ENCODE measurements around the gene SH3RF3. TPM values are rescaled to one million over a fixed set of nuclear protein-coding genes. Genes with fewer than 3 reads are reported as not detected.

SH3RF3 gene
- total RNA-seq, 1 experiment from 2014 or later, result 1.0 TPM

GRCh38 chr2:109370399-109371035 lies 241.5 kb downstream of the SH3RF3 start:
- no peaks in the 10 kb centered on the region for H3K27me3 Mint-ChIP-seq (ENCODE audit: low read depth)
- CTCF ChIA-PET, result interaction anchor here (1.3 kb wide), 1 partner anchor 140 kb away, joined by 4 read pairs; no protein-coding TSS in a partner anchor
- POLR2A ChIA-PET, result no interaction called here
- no peak for ATAC-seq
- H3K4me3 Mint-ChIP-seq, result no peak overlapping the region
- H3K9me3 Mint-ChIP-seq, result no peaks in the 10 kb centered on the region
- no peak overlapping the region for H3K27ac Mint-ChIP-seq
- no peaks in the 10 kb centered on the region for H3K36me3 Mint-ChIP-seq
- no peak for TF ChIP-seq CBFB (CRISPR knock-in tag; IDR thresholded peaks at IDR 0.05; ENCODE audit: low read depth)
- no peak for TF ChIP-seq MYBL2 (CRISPR knock-in tag; IDR thresholded peaks at IDR 0.05)
- no peak for TF ChIP-seq CREM (CRISPR knock-in tag; IDR thresholded peaks at IDR 0.05)
- DNase-seq (ENCODE audit: low spot score), result no peak
- H3K4me1 Mint-ChIP-seq, result no peaks in the 10 kb centered on the region

GRCh38 chr2:109371481-109372170 lies 242.6 kb downstream of the SH3RF3 start:
- ChIA-PET CTCF (interaction anchor here (1.4 kb wide), 1 partner anchor 138 kb away, joined by 3 read pairs; no protein-coding TSS in a partner anchor), POLR2A (interaction anchor here (0.5 kb wide), 1 partner anchor 120 kb away, joined by 6 read pairs; no protein-coding TSS in a partner anchor)
- no peaks in the 10 kb centered on the region for H3K36me3 Mint-ChIP-seq
- no peak overlapping the region for H3K27ac Mint-ChIP-seq
- H3K27me3 Mint-ChIP-seq (ENCODE audit: low read depth), result no peaks in the 10 kb centered on the region
- no peak overlapping the region for H3K4me3 Mint-ChIP-seq
- H3K4me1 Mint-ChIP-seq, result no peaks in the 10 kb centered on the region
- ATAC-seq (no peak), DNase-seq (ENCODE audit: low spot score) (no peak)
- H3K9me3 Mint-ChIP-seq, result no peaks in the 10 kb centered on the region
- TF ChIP-seq ETV6 (CRISPR knock-in tag; IDR thresholded peaks at IDR 0.05), result no peak
- no peak for TF ChIP-seq MXD4 (CRISPR knock-in tag; IDR thresholded peaks at IDR 0.05; ENCODE audit: borderline replicate concordance)
- no peak for TF ChIP-seq NFE2L1 (CRISPR knock-in tag; IDR thresholded peaks at IDR 0.05)
- no peak for TF ChIP-seq ATF1 (CRISPR knock-in tag; IDR thresholded peaks at IDR 0.05)
- TF ChIP-seq FOXK1 (CRISPR knock-in tag; IDR thresholded peaks at IDR 0.05), result no peak
- no peak for TF ChIP-seq E2F4 (CRISPR knock-in tag; IDR thresholded peaks at IDR 0.05; ENCODE audit: borderline replicate concordance, low read depth)
- no peak for TF ChIP-seq HMGA2 (CRISPR knock-in tag; IDR thresholded peaks at IDR 0.05)
- no peak for TF ChIP-seq TCF7 (CRISPR knock-in tag; IDR thresholded peaks at IDR 0.05; ENCODE audit: low read depth)
- no peak for TF ChIP-seq NR3C1 (CRISPR knock-in tag; conservative IDR thresholded peaks at IDR 0.05; ENCODE audit: low read depth)
- no peak for TF ChIP-seq SMAD4 (CRISPR knock-in tag; IDR thresholded peaks at IDR 0.05)
- no peak for TF ChIP-seq FOXJ3 (CRISPR knock-in tag; IDR thresholded peaks at IDR 0.05; ENCODE audit: borderline replicate concordance)
- TF ChIP-seq MYBL2 (CRISPR knock-in tag; IDR thresholded peaks at IDR 0.05), result no peak
- no peak for TF ChIP-seq ZNF423 (CRISPR knock-in tag; IDR thresholded peaks at IDR 0.05)
- no peak for TF ChIP-seq ZMAT4 (CRISPR knock-in tag; IDR thresholded peaks at IDR 0.05)
- no peak for TF ChIP-seq ERG (CRISPR knock-in tag; IDR thresholded peaks at IDR 0.05)
- TF ChIP-seq SOX15 (CRISPR knock-in tag; IDR thresholded peaks at IDR 0.05), result no peak

- POLR2A ChIA-PET, result no interaction called here
Measured at GRCh38 chr2:109372171-109372568, 243.2 kb downstream of the SH3RF3 start.

More at GRCh38 chr2:109372171-109372568, 243.2 kb downstream of the SH3RF3 start:
- Mint-ChIP-seq H3K9me3 (no peaks in the 10 kb centered on the region), H3K27me3 (ENCODE audit: low read depth) (no peaks in the 10 kb centered on the region), H3K36me3 (no peaks in the 10 kb centered on the region), H3K27ac (no peak overlapping the region), H3K4me1 (no peaks in the 10 kb centered on the region), H3K4me3 (no peak overlapping the region)
- ATAC-seq (no peak), DNase-seq (ENCODE audit: low spot score) (no peak)
- TF ChIP-seq NR2C2 (CRISPR knock-in tag; IDR thresholded peaks at IDR 0.05) (no peak), MXD4 (CRISPR knock-in tag; IDR thresholded peaks at IDR 0.05; ENCODE audit: borderline replicate concordance) (no peak), ZNF425 (CRISPR knock-in tag; conservative IDR thresholded peaks at IDR 0.05) (no peak), KAT7 (CRISPR knock-in tag; IDR thresholded peaks at IDR 0.05; ENCODE audit: borderline replicate concordance) (no peak), ATF3 (CRISPR knock-in tag; conservative IDR thresholded peaks at IDR 0.05) (no peak)
- CTCF ChIA-PET, result interaction anchor here (1.4 kb wide), 1 partner anchor 138 kb away, joined by 3 read pairs; no protein-coding TSS in a partner anchor

All from WTC11 (cell line).